ENCODE measurements around the gene CAPN2.

CAPN2 gene

GRCh38 chr1:223707256-223708000 is 4.9 kb upstream of the CAPN2 start (continued):
- TF ChIP-seq ZNF558 (tag by site-specific recombination; IDR thresholded peaks at IDR 0.05) (peak; percentile 60; the same call in 1 of the 2 replicates), ZNF561 (tag by site-specific recombination; IDR thresholded peaks at IDR 0.05; ENCODE audit: borderline replicate concordance) (no peak; the same call in 1 of the 2 replicates), KLF16 (tag by site-specific recombination; IDR thresholded peaks at IDR 0.05) (no peak; the same call in 1 of the 2 replicates), ZFHX2 (tag by site-specific recombination; conservative IDR thresholded peaks at IDR 0.05) (peak; percentile 53; the same call in 1 of the 2 replicates), ZNF629 (tag by site-specific recombination; IDR thresholded peaks at IDR 0.05) (peak; percentile 94), ZNF488 (tag by site-specific recombination; IDR thresholded peaks at IDR 0.05) (no peak), ELK4 (IDR thresholded peaks at IDR 0.05; ENCODE audit: borderline replicate concordance, low read depth, low read length) (no peak), ZNF510 (tag by site-specific recombination; IDR thresholded peaks at IDR 0.05; ENCODE audit: insufficient replicate concordance) (no peak), TSHZ1 (tag by site-specific recombination; IDR thresholded peaks at IDR 0.05; ENCODE audit: borderline replicate concordance) (peak; percentile 92), ZNF24 (tag by site-specific recombination; IDR thresholded peaks at IDR 0.05) (peak; percentile 85; the same call in 1 of the 2 replicates), ZNF544 (tag by site-specific recombination; IDR thresholded peaks at IDR 0.05) (no peak), ZNF670 (tag by site-specific recombination; IDR thresholded peaks at IDR 0.05; ENCODE audit: low read depth) (no peak), ZNF664 (tag by site-specific recombination; IDR thresholded peaks at IDR 0.05) (no peak), ZNF555 (tag by site-specific recombination; conservative IDR thresholded peaks at IDR 0.05) (no peak), ZNF16 (tag by site-specific recombination; IDR thresholded peaks at IDR 0.05; ENCODE audit: low read depth) (no peak), ZNF433 (tag by site-specific recombination; IDR thresholded peaks at IDR 0.05; ENCODE audit: low read depth) (no peak), ZSCAN16 (tag by site-specific recombination; IDR thresholded peaks at IDR 0.05) (no peak), ZIC2 (tag by site-specific recombination; IDR thresholded peaks at IDR 0.05) (0 out of 2 replicates have a peak, but pooled peaks have one; percentile 38), ZNF121 (tag by site-specific recombination; IDR thresholded peaks at IDR 0.05) (no peak), ZXDB (tag by site-specific recombination; IDR thresholded peaks at IDR 0.05) (peak; percentile 80), ZBTB49 (tag by site-specific recombination; IDR thresholded peaks at IDR 0.05; ENCODE audit: low read depth) (no peak), REPIN1 (tag by site-specific recombination; IDR thresholded peaks at IDR 0.05; ENCODE audit: low read depth) (no peak), GLIS2 (tag by site-specific recombination; IDR thresholded peaks at IDR 0.05) (no peak), ZEB2 (tag by site-specific recombination; IDR thresholded peaks at IDR 0.05) (peak; percentile 98; the same call in 1 of the 2 replicates), MEIS1 (CRISPR knock-in tag; IDR thresholded peaks at IDR 0.05; ENCODE audit: borderline replicate concordance) (no peak), BCL6B (tag by site-specific recombination; IDR thresholded peaks at IDR 0.05) (peak; percentile 89), ZNF624 (tag by site-specific recombination; IDR thresholded peaks at IDR 0.05) (no peak), ZNF654 (tag by site-specific recombination; IDR thresholded peaks at IDR 0.05; ENCODE audit: low read depth) (no peak), AEBP2 (tag by site-specific recombination; IDR thresholded peaks at IDR 0.05; ENCODE audit: borderline replicate concordance) (no peak), ZNF19 (tag by site-specific recombination; IDR thresholded peaks at IDR 0.05; ENCODE audit: low read depth) (no peak)

Data from HEK293 (cell line).